ENCODE results near the gene TRMT44.
A peak's percentile ranks its signal among the peaks of the same experiment; 100 is the strongest.

DNA sequence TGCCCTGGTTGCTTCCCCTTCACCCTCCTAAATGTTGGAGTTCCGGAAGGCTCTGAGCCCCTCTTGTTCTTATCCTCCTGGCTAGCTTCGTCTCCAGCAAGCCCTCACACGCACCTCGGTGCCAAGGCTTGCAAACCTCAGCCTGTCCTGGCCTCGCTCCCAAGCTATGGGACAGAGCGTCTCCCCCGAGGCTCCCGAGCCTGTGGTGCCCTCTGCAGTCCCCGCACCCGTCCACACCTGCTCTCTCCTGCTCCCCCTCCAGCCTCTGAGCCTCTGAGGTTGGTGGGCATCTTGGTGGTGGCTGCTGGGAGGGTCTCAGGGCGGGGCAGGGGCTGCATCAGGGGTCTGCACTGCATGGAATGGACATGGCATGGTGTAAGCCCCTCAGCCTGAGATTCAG is 63.2 kb downstream of the TRMT44 start:
- TF ChIP-seq, protein P1, sequence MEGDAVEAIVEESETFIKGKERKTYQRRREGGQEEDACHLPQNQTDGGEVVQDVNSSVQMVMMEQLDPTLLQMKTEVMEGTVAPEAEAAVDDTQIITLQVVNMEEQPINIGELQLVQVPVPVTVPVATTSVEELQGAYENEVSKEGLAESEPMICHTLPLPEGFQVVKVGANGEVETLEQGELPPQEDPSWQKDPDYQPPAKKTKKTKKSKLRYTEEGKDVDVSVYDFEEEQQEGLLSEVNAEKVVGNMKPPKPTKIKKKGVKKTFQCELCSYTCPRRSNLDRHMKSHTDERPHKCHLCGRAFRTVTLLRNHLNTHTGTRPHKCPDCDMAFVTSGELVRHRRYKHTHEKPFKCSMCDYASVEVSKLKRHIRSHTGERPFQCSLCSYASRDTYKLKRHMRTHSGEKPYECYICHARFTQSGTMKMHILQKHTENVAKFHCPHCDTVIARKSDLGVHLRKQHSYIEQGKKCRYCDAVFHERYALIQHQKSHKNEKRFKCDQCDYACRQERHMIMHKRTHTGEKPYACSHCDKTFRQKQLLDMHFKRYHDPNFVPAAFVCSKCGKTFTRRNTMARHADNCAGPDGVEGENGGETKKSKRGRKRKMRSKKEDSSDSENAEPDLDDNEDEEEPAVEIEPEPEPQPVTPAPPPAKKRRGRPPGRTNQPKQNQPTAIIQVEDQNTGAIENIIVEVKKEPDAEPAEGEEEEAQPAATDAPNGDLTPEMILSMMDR (IDR thresholded peaks at IDR 0.05): peak in 1 of 6 experiments; percentile 8
- no peak for TF ChIP-seq POLR2A (IDR thresholded peaks at IDR 0.05)

All from thyroid gland (tissue), 4 donors.